Stimulated activated CD8-positive, alpha-beta memory T cell treated with anti-CD3 and anti-CD28 coated beads, Interleukin-7, amount 100 ng/mL, for 4 hours (primary cell): Measurements from ENCODE around the gene SCAI.
"Not testable (repeated sequence)": the region's sequence is repeated elsewhere in the genome, so short reads cannot be mapped to it uniquely, and the experiment has no call there.

Experiments
- DNase-seq, 2 donors: peaks; one replicate each; pipeline ENCODE4 v3.0.0-alpha.2; 2020; ENCODE audit warnings: low read depth in 2 of 2

SCAI gene

GRCh38 chr9:125106285-125106893 is 36.9 kb downstream of the SCAI start:
- no peak for DNase-seq

GRCh38 chr9:125103770-125104460 is 39.4 kb downstream of the SCAI start:
- no peak for DNase-seq

DNA sequence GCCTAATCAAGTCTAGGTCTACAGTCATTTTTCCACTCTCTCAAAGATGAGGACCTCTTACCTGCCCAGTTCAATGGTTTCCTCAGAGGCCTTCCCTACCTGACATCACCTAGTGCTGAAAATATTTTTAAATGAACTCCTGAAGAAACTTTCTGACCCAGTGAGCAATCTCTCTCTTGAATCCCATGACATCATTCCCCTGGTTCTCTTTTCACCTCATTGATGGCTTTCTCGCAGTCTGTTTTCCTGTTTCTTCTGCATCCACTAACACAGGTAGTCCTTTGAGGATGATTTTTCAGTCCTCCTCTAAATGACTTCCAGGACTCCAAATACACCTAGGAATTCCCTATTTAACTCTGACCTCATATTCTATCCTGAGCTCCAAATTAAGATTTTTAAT is 40.3 kb downstream of the SCAI start:
- no peak for DNase-seq

GRCh38 chr9:125100822-125101221 is 42.5 kb downstream of the SCAI start:
- DNase-seq = no peak

DNA sequence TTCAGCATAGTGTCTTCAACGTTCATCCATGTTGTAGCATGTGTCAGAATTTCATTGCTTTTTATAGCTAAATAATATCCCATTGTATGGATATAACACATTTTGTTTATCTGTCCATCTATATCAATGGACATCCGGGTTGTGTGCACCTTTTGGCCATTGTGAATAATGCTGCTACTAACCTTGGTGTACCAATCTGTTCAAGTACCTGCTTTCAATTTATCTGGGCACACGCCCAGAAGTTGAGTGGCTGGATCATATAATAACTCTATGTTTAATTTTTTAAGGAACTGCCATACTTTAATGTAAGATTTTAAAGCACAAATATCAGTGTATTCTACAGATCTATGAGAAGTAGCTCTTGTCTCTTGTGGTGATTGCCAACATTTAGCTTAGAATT is 43.5 kb downstream of the SCAI start:
- no peak for DNase-seq

DNA sequence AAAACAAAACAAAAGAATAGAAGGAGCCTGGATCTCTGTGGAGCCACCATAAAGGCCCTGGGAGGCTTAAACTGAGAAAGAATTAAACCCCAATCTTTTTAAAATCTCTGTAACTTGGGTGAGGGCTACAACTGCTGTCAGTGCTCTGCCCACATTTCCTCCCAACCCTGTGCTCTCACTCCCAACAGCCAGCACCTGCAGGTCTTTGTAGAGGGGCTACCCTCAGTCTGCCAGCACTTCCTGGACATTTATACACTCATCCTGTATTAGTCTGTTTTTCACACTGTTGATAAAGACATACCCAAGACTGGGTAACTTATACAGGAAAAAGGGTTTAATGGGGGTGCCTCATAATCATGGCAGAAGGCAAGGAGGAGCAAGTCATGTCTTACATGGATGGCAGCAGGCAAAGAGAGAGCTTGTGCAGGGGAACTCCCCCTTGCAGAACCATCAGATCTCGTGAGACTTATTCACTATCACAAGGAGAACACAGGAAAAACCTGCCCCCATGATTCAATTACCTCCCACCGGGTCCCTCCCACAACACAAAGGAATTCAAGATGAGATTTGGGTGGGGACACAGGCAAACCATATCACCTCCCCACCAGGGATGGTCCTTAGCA is 47.4 kb downstream of the SCAI start:
- no peak for DNase-seq

- DNase-seq = no peak
Measured at GRCh38 chr9:125091121-125091520, 52.2 kb downstream of the SCAI start.

- DNase-seq = no peak
Measured at GRCh38 chr9:125089331-125089730, 54.0 kb downstream of the SCAI start.

- DNase-seq = no peak
Measured at GRCh38 chr9:125088752-125089151, 54.6 kb downstream of the SCAI start.

- DNase-seq = no peak
Measured at GRCh38 chr9:125085703-125086477, 57.4 kb downstream of the SCAI start.

GRCh38 chr9:125082197-125082596 is 61.1 kb downstream of the SCAI start:
- DNase-seq = not testable (repeated sequence)

- DNase-seq = not testable (repeated sequence)
Measured at GRCh38 chr9:125080797-125081196, 62.5 kb downstream of the SCAI start.

DNA sequence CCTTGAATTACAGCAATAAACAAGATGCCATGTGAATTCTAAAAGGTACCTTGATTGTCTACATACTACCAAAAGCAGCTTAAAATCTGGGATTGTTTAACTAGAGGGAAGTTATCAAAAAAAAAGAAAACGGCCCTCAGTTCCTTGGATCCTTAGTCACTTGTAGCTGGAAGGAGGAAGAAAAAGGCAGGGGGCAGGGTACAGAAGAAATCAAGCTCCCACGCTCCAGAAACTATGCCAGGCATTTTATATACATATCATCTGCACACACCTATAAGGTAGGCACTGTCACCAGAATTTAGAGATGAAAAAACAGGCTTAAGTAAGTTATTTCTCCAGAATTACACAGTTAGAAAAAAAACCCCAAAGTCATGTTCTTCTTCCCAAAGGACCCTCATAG is 63.4 kb downstream of the SCAI start:
- DNase-seq = no peak

DNA sequence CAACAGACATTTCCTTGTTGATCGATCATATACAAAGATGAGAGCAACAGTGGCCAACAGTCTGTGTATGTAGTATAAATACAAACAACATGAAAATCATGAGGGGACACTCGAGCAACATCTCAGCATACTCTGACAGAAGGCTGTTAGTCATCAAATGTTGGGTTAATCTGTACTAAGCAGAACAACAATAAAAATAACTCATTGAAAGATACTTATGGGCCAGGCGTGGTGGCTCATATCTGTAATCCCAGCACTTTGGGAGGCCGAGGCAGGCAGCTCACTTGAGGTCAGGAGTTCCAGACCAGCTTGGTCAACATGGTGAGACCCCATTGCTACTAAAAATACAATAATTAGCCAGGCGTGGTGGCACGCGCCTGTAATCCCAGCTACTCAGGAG is 67.3 kb downstream of the SCAI start:
- DNase-seq = no peak

GRCh38 chr9:125074976-125075375 is 68.4 kb downstream of the SCAI start:
- no peak for DNase-seq

DNA sequence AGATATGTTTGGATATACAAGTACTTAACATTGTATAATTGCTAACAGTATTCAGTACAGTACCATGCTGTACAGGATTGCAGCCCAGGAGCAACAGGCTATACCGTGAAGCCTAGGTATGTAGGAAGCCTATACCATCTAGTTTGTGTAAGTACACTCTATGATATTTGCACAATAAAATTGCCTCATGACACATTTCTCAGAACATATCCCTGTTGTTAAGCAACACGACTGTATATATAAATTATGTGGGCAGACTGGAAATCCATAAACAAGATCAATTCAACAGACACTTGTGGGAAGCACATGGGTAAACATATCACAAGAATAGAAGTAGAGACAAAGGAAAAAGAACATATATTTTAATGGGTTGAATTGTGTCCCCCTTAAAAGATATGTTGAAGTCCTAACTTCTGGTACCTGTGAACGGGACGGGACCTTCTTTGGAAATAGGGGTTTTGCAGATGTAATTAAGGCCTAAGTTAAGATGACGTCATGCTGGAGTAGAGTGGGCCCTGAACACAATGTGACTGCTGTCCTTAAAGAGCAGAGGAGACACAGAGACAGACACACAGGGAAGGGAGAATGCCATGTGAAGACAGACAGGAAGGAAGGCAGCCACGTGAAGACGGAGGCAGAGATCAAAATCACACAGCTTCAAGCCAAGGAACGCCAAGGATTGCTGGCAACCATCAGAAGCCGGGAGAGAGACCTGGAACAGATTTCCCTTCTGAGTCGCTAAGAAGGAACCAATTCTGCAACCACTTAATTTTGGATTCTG is 76.3 kb downstream of the SCAI start:
- DNase-seq = no peak

- DNase-seq = no peak
Measured at GRCh38 chr9:125061391-125061790, 81.9 kb downstream of the SCAI start.

GRCh38 chr9:125049212-125050049 is 93.9 kb downstream of the SCAI start:
- no peak for DNase-seq

GRCh38 chr9:125043631-125044030 is 99.7 kb downstream of the SCAI start:
- DNase-seq = no peak

- no peak for DNase-seq
Measured at GRCh38 chr9:125043148-125043547, 100.2 kb downstream of the SCAI start.

DNA sequence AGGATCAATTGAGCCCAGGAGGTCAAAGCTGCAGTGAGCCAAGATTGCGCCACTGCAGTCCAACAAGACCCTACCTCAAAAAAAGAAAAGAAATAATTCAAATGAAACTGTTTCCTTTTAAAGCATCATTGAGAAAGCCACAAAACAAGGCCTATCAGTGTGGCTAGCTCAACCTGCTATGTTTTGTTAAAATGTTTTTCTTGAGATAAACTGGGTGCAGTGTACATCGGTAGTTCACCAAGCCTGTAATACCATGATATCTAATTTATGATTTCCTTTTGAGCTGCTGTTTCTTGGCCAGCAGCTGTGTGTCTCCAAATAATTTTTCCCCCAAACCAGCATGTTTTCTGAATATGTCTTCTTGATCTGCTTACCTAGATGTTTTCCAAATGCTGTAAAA is 105.2 kb downstream of the SCAI start:
- DNase-seq = no peak
